HepG2 (cell line): ENCODE results near the gene HID1. TPM values are rescaled to one million over a fixed set of nuclear protein-coding genes. Genes with fewer than 3 reads are reported as not detected.

ENCODE experiments used
- CENPT ChIP-seq: sonication (generic); formaldehyde crosslinking; IDR thresholded peaks from 2 replicates; pipeline ENCODE4 v1.8.0; 2022; ENCODE audit warnings: low read depth, mild to moderate bottlenecking, moderate library complexity, missing genetic modification reagents
- ELF3 ChIP-seq: IDR thresholded peaks from 2 replicates; pipeline ENCODE4 v1.6.1; 2016; ENCODE audit warnings: missing genetic modification reagents, missing compliant biosample characterization
- HOXA7 ChIP-seq: sonication (generic); formaldehyde crosslinking; IDR thresholded peaks from 2 replicates; pipeline ENCODE4 v1.8.1; 2022; ENCODE audit warnings: mild to moderate bottlenecking, missing genetic modification reagents, moderate library complexity
- HOXD1 ChIP-seq: sonication (generic); formaldehyde crosslinking; IDR thresholded peaks from 2 replicates; pipeline ENCODE4 v1.5.0; 2020; ENCODE audit warnings: missing genetic modification reagents
- REL ChIP-seq: sonication (generic); formaldehyde crosslinking; conservative IDR thresholded peaks from 2 replicates; pipeline ENCODE4 v1.8.0; 2022; ENCODE audit warnings: mild to moderate bottlenecking, missing genetic modification reagents, moderate library complexity
- REXO4 ChIP-seq: sonication (generic); formaldehyde crosslinking; IDR thresholded peaks from 2 replicates; pipeline ENCODE4 v1.8.0; 2022; ENCODE audit warnings: missing genetic modification reagents, mild to moderate bottlenecking, borderline replicate concordance
- SIX1 ChIP-seq: sonication (generic); formaldehyde crosslinking; IDR thresholded peaks from 2 replicates; pipeline ENCODE4 v1.4.0; 2020; ENCODE audit warnings: missing genetic modification reagents, borderline replicate concordance
- THYN1 ChIP-seq: sonication (generic); formaldehyde crosslinking; IDR thresholded peaks from 2 replicates; pipeline ENCODE4 v1.8.1; 2023; ENCODE audit warnings: low read depth, mild to moderate bottlenecking, moderate library complexity, missing genetic modification reagents, borderline replicate concordance
- TOPORS ChIP-seq: sonication (generic); formaldehyde crosslinking; IDR thresholded peaks from 2 replicates; pipeline ENCODE4 v1.8.0; 2023; ENCODE audit warnings: mild to moderate bottlenecking, missing genetic modification reagents
- ZBTB44 ChIP-seq: sonication (generic); formaldehyde crosslinking; IDR thresholded peaks from 2 replicates; pipeline ENCODE4 v1.4.0; 2020; ENCODE audit warnings: missing genetic modification reagents
- ZFX ChIP-seq: sonication (generic); formaldehyde crosslinking; IDR thresholded peaks from 2 replicates; pipeline ENCODE4 v1.4.0; 2020; ENCODE audit warnings: mild to moderate bottlenecking, low read depth, missing genetic modification reagents, moderate library complexity
- ZNF20 ChIP-seq: sonication (generic); formaldehyde crosslinking; IDR thresholded peaks from 2 replicates; pipeline ENCODE4 v1.4.0; 2020; ENCODE audit warnings: mild to moderate bottlenecking, moderate library complexity, missing genetic modification reagents
- ZNF251 ChIP-seq: sonication (generic); formaldehyde crosslinking; IDR thresholded peaks from 2 replicates; pipeline ENCODE4 v1.9.0; 2021; ENCODE audit warnings: mild to moderate bottlenecking, missing genetic modification reagents
- ZNF253 ChIP-seq: sonication (generic); formaldehyde crosslinking; IDR thresholded peaks from 2 replicates; pipeline ENCODE4 v1.8.0; 2022; ENCODE audit warnings: mild to moderate bottlenecking, missing genetic modification reagents, borderline replicate concordance
- polyA plus RNA-seq, 8 experiments: library from polyadenylated mRNA; depleted of rRNA in 3 of 8; stranded (reverse) in 7 of 8; unstranded in 1 of 8; fragments of >200 nt; fragmentation: Illumina TruSeq in 4 of 8; extraction: Trizol in 4 of 8; gene quantifications; 2 replicates each; pipeline versions ENCODE4 v1.2.1 to v1.2.3, GENCODE V29; 2011 to 2016; ENCODE audit warnings: low read depth in 4 of 8, missing spikeins in 1 of 8, mixed read lengths in 1 of 8; ENCODE audit not compliant: insufficient read depth in 1 of 8
- total RNA-seq, 5 experiments: library from RNA; depleted of rRNA; stranded (reverse); fragments of >200 nt; fragmentation: Illumina TruSeq; extraction: Trizol; gene quantifications; 2 replicates each; pipeline ENCODE4 v1.2.3, GENCODE V29; 2016; ENCODE audit warnings: low read depth in 1 of 5
- TF ChIP-seq, protein P1 (sequence below): sonication (generic); formaldehyde crosslinking; IDR thresholded peaks from 2 replicates; pipeline ENCODE4 v1.8.0; 2022; ENCODE audit warnings: missing genetic modification reagents, mild to moderate bottlenecking, borderline replicate concordance
- TF ChIP-seq, protein P2 (sequence below), 2 experiments: sonication (generic) in 1 of 2; formaldehyde crosslinking in 1 of 2; IDR thresholded peaks; 2 replicates each; pipeline versions ENCODE4 v1.6.1 to v1.9.0; 2014 to 2022; ENCODE audit warnings: antibody characterized with exemption in 1 of 2, borderline replicate concordance in 1 of 2, inconsistent platforms in 1 of 2, low read depth in 1 of 2, missing genetic modification reagents in 1 of 2
- TF ChIP-seq, protein P3 (sequence below): sonication (generic); formaldehyde crosslinking; IDR thresholded peaks from 2 replicates; pipeline ENCODE4 v1.8.0; 2022; ENCODE audit warnings: mild to moderate bottlenecking, missing genetic modification reagents, moderate library complexity

HID1 gene
- total and polyA plus RNA-seq, 2 of the 13 experiments (the other 11 are each of a cell fraction or from before 2014, with no cell fraction given), result 2.1 to 10.6 TPM

GRCh38 chr17:74960570-74961342 is 11.8 kb downstream of the HID1 start (continued):
- TF ChIP-seq, protein P1, sequence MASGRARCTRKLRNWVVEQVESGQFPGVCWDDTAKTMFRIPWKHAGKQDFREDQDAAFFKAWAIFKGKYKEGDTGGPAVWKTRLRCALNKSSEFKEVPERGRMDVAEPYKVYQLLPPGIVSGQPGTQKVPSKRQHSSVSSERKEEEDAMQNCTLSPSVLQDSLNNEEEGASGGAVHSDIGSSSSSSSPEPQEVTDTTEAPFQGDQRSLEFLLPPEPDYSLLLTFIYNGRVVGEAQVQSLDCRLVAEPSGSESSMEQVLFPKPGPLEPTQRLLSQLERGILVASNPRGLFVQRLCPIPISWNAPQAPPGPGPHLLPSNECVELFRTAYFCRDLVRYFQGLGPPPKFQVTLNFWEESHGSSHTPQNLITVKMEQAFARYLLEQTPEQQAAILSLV (CRISPR knock-in tag), result peak; percentile 54; the same call in 1 of the 2 replicates
- TF ChIP-seq HOXA7, result no peak
- TF ChIP-seq SIX1, result 0 out of 2 replicates have a peak, but pooled peaks have one; percentile 34
- TF ChIP-seq REL, result no peak
- TF ChIP-seq REXO4 (CRISPR knock-in tag), result no peak; the same call in 1 of the 2 replicates
- TF ChIP-seq ZFX (CRISPR knock-in tag), result peak; percentile 32; the same call in 1 of the 2 replicates
- TF ChIP-seq HOXD1 (CRISPR knock-in tag), result no peak
- TF ChIP-seq ZNF251 (CRISPR knock-in tag), result peak; percentile 68; the same call in 1 of the 2 replicates
- TF ChIP-seq, protein P2, sequence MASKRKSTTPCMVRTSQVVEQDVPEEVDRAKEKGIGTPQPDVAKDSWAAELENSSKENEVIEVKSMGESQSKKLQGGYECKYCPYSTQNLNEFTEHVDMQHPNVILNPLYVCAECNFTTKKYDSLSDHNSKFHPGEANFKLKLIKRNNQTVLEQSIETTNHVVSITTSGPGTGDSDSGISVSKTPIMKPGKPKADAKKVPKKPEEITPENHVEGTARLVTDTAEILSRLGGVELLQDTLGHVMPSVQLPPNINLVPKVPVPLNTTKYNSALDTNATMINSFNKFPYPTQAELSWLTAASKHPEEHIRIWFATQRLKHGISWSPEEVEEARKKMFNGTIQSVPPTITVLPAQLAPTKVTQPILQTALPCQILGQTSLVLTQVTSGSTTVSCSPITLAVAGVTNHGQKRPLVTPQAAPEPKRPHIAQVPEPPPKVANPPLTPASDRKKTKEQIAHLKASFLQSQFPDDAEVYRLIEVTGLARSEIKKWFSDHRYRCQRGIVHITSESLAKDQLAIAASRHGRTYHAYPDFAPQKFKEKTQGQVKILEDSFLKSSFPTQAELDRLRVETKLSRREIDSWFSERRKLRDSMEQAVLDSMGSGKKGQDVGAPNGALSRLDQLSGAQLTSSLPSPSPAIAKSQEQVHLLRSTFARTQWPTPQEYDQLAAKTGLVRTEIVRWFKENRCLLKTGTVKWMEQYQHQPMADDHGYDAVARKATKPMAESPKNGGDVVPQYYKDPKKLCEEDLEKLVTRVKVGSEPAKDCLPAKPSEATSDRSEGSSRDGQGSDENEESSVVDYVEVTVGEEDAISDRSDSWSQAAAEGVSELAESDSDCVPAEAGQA (IDR thresholded peaks at IDR 0.05; ENCODE audit: low read depth), result no peak
- TF ChIP-seq, protein P2 (CRISPR knock-in tag; IDR thresholded peaks at IDR 0.05; ENCODE audit: borderline replicate concordance), result no peak
- TF ChIP-seq ZNF20 (CRISPR knock-in tag), result no peak
- TF ChIP-seq ZNF253 (CRISPR knock-in tag), result no peak; the same call in 1 of the 2 replicates
- peak; percentile 45; the same call in 1 of the 2 replicates for TF ChIP-seq ZBTB44 (CRISPR knock-in tag)
- TF ChIP-seq CENPT, result peak; percentile 86; the same call in 1 of the 2 replicates
- TF ChIP-seq ELF3 (CRISPR knock-in tag), result peak; percentile 59; the same call in 1 of the 2 replicates
- TF ChIP-seq THYN1, result no peak
- TF ChIP-seq TOPORS (CRISPR knock-in tag), result no peak
- TF ChIP-seq, protein P3, sequence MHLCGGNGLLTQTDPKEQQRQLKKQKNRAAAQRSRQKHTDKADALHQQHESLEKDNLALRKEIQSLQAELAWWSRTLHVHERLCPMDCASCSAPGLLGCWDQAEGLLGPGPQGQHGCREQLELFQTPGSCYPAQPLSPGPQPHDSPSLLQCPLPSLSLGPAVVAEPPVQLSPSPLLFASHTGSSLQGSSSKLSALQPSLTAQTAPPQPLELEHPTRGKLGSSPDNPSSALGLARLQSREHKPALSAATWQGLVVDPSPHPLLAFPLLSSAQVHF (CRISPR knock-in tag), result peak; percentile 62; the same call in 1 of the 2 replicates
